CD14-positive monocyte (primary cell): ENCODE data around the gene KLHL41. TPM values are rescaled to one million over a fixed set of nuclear protein-coding genes. Genes with fewer than 3 reads are reported as not detected.

Source experiments
- DNase-seq, 3 donors: peaks; one replicate each; pipeline ENCODE4 v3.0.0-alpha.2; 2011 to 2022
- H2AFZ ChIP-seq: 2 replicates; pipeline ENCODE4 v1.6.0; 2012; ENCODE audit warnings: mild to moderate bottlenecking, low read depth, low read length, inconsistent platforms; ENCODE audit not compliant: insufficient read depth, poor library complexity, severe bottlenecking
- H3K27ac ChIP-seq, 2 donors: 1 replicate in 1 of 2; 2 replicates in 1 of 2; pipeline ENCODE4 v1.5.1; 2012 to 2013; ENCODE audit warnings: low read length in 2 of 2, control low read depth in 1 of 2, inconsistent platforms in 1 of 2, low read depth in 1 of 2, mild to moderate bottlenecking in 1 of 2
- H3K27me3 ChIP-seq, 2 donors: one replicate each; pipeline versions ENCODE4 v1.6.0 to v1.6.1; 2011 to 2013; ENCODE audit warnings: low read length in 2 of 2; ENCODE audit not compliant: control insufficient read depth in 2 of 2, insufficient read depth in 2 of 2
- H3K36me3 ChIP-seq, 2 donors: replicated peaks in 1 of 2; 1 replicate in 1 of 2; 2 replicates in 1 of 2; pipeline versions ENCODE4 v1.5.1 to v1.6.1; 2012 to 2013; ENCODE audit warnings: low read length in 2 of 2, control low read depth in 1 of 2, inconsistent platforms in 1 of 2, mild to moderate bottlenecking in 1 of 2; ENCODE audit not compliant: insufficient read depth in 2 of 2, control insufficient read depth in 1 of 2
- H3K4me1 ChIP-seq, 2 donors: 1 replicate in 1 of 2; 2 replicates in 1 of 2; pipeline versions ENCODE4 v1.5.1 to v1.6.1; 2012 to 2013; ENCODE audit warnings: low read length in 2 of 2, control low read depth in 1 of 2, inconsistent platforms in 1 of 2, mild to moderate bottlenecking in 1 of 2, moderate library complexity in 1 of 2; ENCODE audit not compliant: insufficient read depth in 2 of 2, control insufficient read depth in 1 of 2
- H3K4me2 ChIP-seq: replicated peaks from 2 replicates; pipeline ENCODE3; 2012; ENCODE audit warnings: low read length, moderate library complexity, mild to moderate bottlenecking; ENCODE audit not compliant: poor library complexity, severe bottlenecking; ENCODE audit errors: extremely low read depth
- H3K4me3 ChIP-seq, 3 experiments: fragments of 200-600 bp in 1 of 3; sonication (generic) in 1 of 3; replicated peaks in 1 of 3; 1 replicate in 2 of 3; 2 replicates in 1 of 3; pipeline ENCODE4 v1.5.1; 2011 to 2013; ENCODE audit warnings: low read length in 3 of 3, mild to moderate bottlenecking in 3 of 3, control low read depth in 2 of 3, low read depth in 2 of 3, inconsistent platforms in 1 of 3, moderate library complexity in 1 of 3
- H3K79me2 ChIP-seq: 2 replicates; pipeline ENCODE4 v1.6.0; 2012; ENCODE audit warnings: mild to moderate bottlenecking, control low read depth, inconsistent platforms, low read length, moderate library complexity; ENCODE audit not compliant: insufficient read depth
- H3K9ac ChIP-seq: 2 replicates; pipeline ENCODE4 v1.6.0; 2017; ENCODE audit warnings: low read length, mild to moderate bottlenecking; ENCODE audit not compliant: insufficient read depth, poor library complexity, severe bottlenecking
- H3K9me3 ChIP-seq, 2 donors: replicated peaks in 1 of 2; 1 replicate in 1 of 2; 2 replicates in 1 of 2; pipeline versions ENCODE4 v1.5.1 to v1.6.1; 2012 to 2013; ENCODE audit warnings: low read length in 2 of 2, control low read depth in 1 of 2; ENCODE audit not compliant: control insufficient read depth in 1 of 2, insufficient read depth in 1 of 2
- H4K20me1 ChIP-seq: 2 replicates; pipeline ENCODE4 v1.6.0; 2012; ENCODE audit warnings: mild to moderate bottlenecking, low read length, control low read depth, moderate library complexity; ENCODE audit not compliant: insufficient read depth
- H3K27ac Mint-ChIP-seq, 7 donors: one replicate each; pipeline ENCODE4 v1.8.0; 2020; ENCODE audit warnings: mild to moderate bottlenecking in 7 of 7, mixed read lengths in 7 of 7, moderate library complexity in 6 of 7, inconsistent platforms in 2 of 7
- H3K27me3 Mint-ChIP-seq, 3 donors: one replicate each; pipeline ENCODE4 v1.8.0; 2021 to 2022; ENCODE audit warnings: low read depth in 3 of 3, mild to moderate bottlenecking in 3 of 3, mixed read lengths in 3 of 3, moderate library complexity in 3 of 3, inconsistent platforms in 1 of 3
- H3K36me3 Mint-ChIP-seq, 2 donors: one replicate each; pipeline ENCODE4 v1.8.0; 2020; ENCODE audit warnings: mixed read lengths in 2 of 2, inconsistent platforms in 1 of 2, mild to moderate bottlenecking in 1 of 2
- H3K4me1 Mint-ChIP-seq: one replicate; pipeline ENCODE4 v1.8.0; 2020; ENCODE audit warnings: mild to moderate bottlenecking, mixed read lengths
- H3K4me3 Mint-ChIP-seq, 2 donors: one replicate each; pipeline ENCODE4 v1.8.0; 2020; ENCODE audit warnings: mild to moderate bottlenecking in 2 of 2, mixed read lengths in 2 of 2, moderate library complexity in 1 of 2
- H3K9me3 Mint-ChIP-seq, 7 donors: one replicate each; pipeline ENCODE4 v1.8.0; 2020 to 2022; ENCODE audit warnings: mixed read lengths in 7 of 7, mild to moderate bottlenecking in 6 of 7, moderate library complexity in 6 of 7, inconsistent platforms in 2 of 7
- WGBS: methylation state at CpG from one replicate; pipeline ENCODE4 v1.1.5; 2013; ENCODE audit warnings: missing lambda C conversion rate; ENCODE audit not compliant: insufficient coverage; 5-methylcytosine and 5-hydroxymethylcytosine counted together
- intact Hi-C, 2 donors: fragments of 100-400 bp; cut with micrococcal nuclease; formaldehyde crosslinking; loops; one replicate each; pipeline versions ENCODE4 v1.15.0 to v1.15.1; 2023
- polyA plus RNA-seq, 3 donors: library from polyadenylated mRNA; depleted of rRNA in 1 of 3; unstranded in 2 of 3; stranded (reverse) in 1 of 3; fragments of 300-500 nt in 2 of 3; fragments of >200 nt in 1 of 3; fragmentation: Illumina TruSeq in 2 of 3; gene quantifications; 1 replicate in 2 of 3; 2 replicates in 1 of 3; pipeline ENCODE4 v1.2.3, GENCODE V29; 2012 to 2021
- TF ChIP-seq, protein P1 (sequence below): fragments of 200-600 bp; IDR thresholded peaks from one replicate; pipeline ENCODE4 v1.8.0; 2022; ENCODE audit warnings: antibody characterized with exemption, mild to moderate bottlenecking

The KLHL41 gene
- polyA plus RNA-seq, 3 donors = not detected

DNA sequence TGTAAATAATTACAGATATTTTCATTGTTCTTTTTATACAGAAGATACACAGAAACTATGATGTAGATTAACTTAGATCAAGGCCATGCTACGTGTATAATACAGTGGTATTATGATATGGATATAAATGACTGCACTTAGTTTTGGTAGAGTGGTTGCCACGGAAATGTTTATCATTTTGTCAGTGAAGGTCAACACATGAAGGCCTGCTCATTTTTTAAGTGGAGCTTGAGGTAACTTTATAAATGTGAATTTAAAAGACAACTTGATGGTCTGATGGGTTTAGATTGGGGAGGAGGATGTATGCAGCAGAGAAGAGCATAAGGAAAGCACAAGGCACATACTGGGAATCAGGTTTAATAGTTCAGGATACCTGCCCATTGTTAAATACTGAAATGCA lies 44.6 kb upstream of the KLHL41 start:
- Histone ChIP-seq H3K9ac (no peak overlapping the region), H3K9me3 (no peaks in the 10 kb centered on the region), H3K4me3 (no peak overlapping the region), H3K36me3 (no peaks in the 10 kb centered on the region), H4K20me1 (no peaks in the 10 kb centered on the region), H3K4me2 (no peak overlapping the region), H2AFZ (no peak overlapping the region), H3K79me2 (no peaks in the 10 kb centered on the region), H3K27me3 (no peaks in the 10 kb centered on the region), H3K27ac (no peak overlapping the region), H3K4me1 (no peaks in the 10 kb centered on the region)
- DNase-seq = no peak
- Mint-ChIP-seq H3K9me3 (no peaks in the 10 kb centered on the region), H3K4me1 (no peaks in the 10 kb centered on the region), H3K4me3 (no peak overlapping the region), H3K27me3 (no peaks in the 10 kb centered on the region), H3K36me3 (no peaks in the 10 kb centered on the region), H3K27ac (peak overlapping the region in 1 of 7 donors; percentile 2)
- TF ChIP-seq, protein P1, sequence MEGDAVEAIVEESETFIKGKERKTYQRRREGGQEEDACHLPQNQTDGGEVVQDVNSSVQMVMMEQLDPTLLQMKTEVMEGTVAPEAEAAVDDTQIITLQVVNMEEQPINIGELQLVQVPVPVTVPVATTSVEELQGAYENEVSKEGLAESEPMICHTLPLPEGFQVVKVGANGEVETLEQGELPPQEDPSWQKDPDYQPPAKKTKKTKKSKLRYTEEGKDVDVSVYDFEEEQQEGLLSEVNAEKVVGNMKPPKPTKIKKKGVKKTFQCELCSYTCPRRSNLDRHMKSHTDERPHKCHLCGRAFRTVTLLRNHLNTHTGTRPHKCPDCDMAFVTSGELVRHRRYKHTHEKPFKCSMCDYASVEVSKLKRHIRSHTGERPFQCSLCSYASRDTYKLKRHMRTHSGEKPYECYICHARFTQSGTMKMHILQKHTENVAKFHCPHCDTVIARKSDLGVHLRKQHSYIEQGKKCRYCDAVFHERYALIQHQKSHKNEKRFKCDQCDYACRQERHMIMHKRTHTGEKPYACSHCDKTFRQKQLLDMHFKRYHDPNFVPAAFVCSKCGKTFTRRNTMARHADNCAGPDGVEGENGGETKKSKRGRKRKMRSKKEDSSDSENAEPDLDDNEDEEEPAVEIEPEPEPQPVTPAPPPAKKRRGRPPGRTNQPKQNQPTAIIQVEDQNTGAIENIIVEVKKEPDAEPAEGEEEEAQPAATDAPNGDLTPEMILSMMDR = no peak
- intact Hi-C loops = no loop called here
- 89% methylated on average over 1 of the region's 2 CpGs for WGBS

DNA sequence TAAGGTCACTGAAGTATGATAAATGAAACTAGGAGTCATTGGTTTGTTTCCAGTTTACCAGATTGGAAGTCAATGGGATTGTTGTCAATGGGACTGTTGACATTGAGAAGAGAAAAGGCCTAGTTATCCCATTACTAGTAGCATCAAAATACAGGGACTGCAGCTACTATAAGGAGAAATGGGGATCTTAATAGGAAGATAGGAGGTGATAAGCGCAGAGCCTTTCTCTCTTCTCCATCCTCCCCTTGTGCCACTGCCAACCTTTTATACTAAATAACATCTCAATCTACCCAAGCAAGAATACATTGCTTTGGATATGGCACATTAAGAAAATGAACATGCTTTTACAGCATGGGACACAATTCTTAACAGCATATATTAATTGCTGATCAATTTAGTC lies 40.7 kb upstream of the KLHL41 start:
- Mint-ChIP-seq H3K27ac (peak overlapping the region in 2 of 7 donors; percentile 4 to 22), H3K9me3 (peaks cover 0 to 2% (median 0%) of the 10 kb centered on the region in 7 donors), H3K4me1 (no peaks in the 10 kb centered on the region), H3K36me3 (no peaks in the 10 kb centered on the region), H3K27me3 (no peaks in the 10 kb centered on the region), H3K4me3 (no peak overlapping the region)
- H3K4me2 ChIP-seq = no peak overlapping the region
- no peaks in the 10 kb centered on the region for H4K20me1 ChIP-seq
- H3K36me3 ChIP-seq = no peaks in the 10 kb centered on the region
- H3K4me3 ChIP-seq = no peak overlapping the region
- TF ChIP-seq, protein P1 = no peak
- intact Hi-C loops = no loop called here
- no peak for DNase-seq
- H3K9ac ChIP-seq = no peak overlapping the region
- H2AFZ ChIP-seq = no peak overlapping the region
- no CpG with 5 or more reads among the region's 1 CpG for WGBS
- no peaks in the 10 kb centered on the region for H3K79me2 ChIP-seq
- no peaks in the 10 kb centered on the region for H3K9me3 ChIP-seq
- no peaks in the 10 kb centered on the region for H3K27me3 ChIP-seq
- H3K27ac ChIP-seq = no peak overlapping the region
- H3K4me1 ChIP-seq = no peaks in the 10 kb centered on the region
